Upper lobe of left lung (tissue), 4 donors: Measurements from ENCODE around the gene FBF1.

Experiments
- EP300 ChIP-seq, 4 donors: sonication (generic); formaldehyde crosslinking; IDR thresholded peaks; one replicate each; pipeline ENCODE4 v1.5.1; 2017; ENCODE audit warnings: antibody characterized with exemption in 4 of 4, control low read depth in 2 of 4
- POLR2A ChIP-seq, 4 donors: fragments of 450-650 bp; IDR thresholded peaks; one replicate each; pipeline ENCODE4 v1.5.1; 2016 to 2017; ENCODE audit warnings: antibody characterized with exemption in 4 of 4, mild to moderate bottlenecking in 2 of 4
- TF ChIP-seq, protein P1 (sequence below), 6 experiments: fragments of 450-650 bp in 4 of 6; fragments of 200-600 bp in 2 of 6; sonication (generic) in 2 of 6; IDR thresholded peaks; one replicate each; pipeline ENCODE4 v1.5.1; 2016 to 2019; ENCODE audit warnings: antibody characterized with exemption in 6 of 6

DNA sequence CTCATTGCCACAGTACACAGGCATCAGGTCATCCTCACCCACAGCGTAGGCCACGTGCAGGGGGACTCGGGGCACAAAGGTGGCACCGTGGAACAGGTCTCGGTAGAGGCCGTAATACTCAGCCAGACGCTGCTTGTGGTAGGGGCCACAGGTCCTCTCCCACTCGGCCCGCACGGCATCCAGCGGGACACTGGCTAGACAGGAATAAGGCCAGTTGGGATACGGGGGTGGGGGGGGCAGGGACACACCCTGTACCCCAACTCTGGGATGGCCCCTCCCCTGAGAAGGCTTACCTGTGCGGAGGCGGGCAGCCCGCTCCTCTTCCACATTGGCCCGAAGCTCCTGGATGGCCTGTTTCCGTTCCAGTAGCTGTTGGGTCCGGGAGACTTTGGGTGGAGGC, 39.1 kb downstream of the FBF1 start:
- TF ChIP-seq EP300 (IDR thresholded peaks at IDR 0.05) (no peak), POLR2A (IDR thresholded peaks at IDR 0.05) (no peak)
- TF ChIP-seq, protein P1, sequence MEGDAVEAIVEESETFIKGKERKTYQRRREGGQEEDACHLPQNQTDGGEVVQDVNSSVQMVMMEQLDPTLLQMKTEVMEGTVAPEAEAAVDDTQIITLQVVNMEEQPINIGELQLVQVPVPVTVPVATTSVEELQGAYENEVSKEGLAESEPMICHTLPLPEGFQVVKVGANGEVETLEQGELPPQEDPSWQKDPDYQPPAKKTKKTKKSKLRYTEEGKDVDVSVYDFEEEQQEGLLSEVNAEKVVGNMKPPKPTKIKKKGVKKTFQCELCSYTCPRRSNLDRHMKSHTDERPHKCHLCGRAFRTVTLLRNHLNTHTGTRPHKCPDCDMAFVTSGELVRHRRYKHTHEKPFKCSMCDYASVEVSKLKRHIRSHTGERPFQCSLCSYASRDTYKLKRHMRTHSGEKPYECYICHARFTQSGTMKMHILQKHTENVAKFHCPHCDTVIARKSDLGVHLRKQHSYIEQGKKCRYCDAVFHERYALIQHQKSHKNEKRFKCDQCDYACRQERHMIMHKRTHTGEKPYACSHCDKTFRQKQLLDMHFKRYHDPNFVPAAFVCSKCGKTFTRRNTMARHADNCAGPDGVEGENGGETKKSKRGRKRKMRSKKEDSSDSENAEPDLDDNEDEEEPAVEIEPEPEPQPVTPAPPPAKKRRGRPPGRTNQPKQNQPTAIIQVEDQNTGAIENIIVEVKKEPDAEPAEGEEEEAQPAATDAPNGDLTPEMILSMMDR (IDR thresholded peaks at IDR 0.05), result no peak
